Endothelial cell of umbilical vein (primary cell): Measurements from ENCODE around the gene NAPB. TPM values are rescaled to one million over a fixed set of nuclear protein-coding genes. Genes with fewer than 3 reads are reported as not detected.

Source experiments
- BruUV-seq: library from RNA; stranded (reverse); fragments of 400-500 nt; replicated peaks from 2 replicates; lab custom pipeline; 2021; lab: Mats Ljungman, UMichigan
- CTCF ChIA-PET: fragments of 300-600, 350-600 bp; sonication (Branson Sonifier 250); formaldehyde crosslinking; loops from one replicate; lab custom pipeline; 2021; ENCODE audit warnings: antibody characterized with exemption, inconsistent platforms; lab: Charles Lee
- POLR2A ChIA-PET: fragments of 300-600, 350-600 bp; sonication (Branson Sonifier 250); formaldehyde crosslinking; loops from one replicate; lab custom pipeline; 2021; ENCODE audit warnings: antibody characterized with exemption, inconsistent platforms; lab: Charles Lee
- DNase-seq: peaks from one replicate; pipeline ENCODE4 v3.0.0-alpha.2; 2011; ENCODE audit warnings: low read depth, low spot score
- FAIRE-seq: peaks from 2 replicates; lab custom pipeline; 2011; peaks lifted over from hg19 to GRCh38; lab: Jason Lieb, UNC
- H2AFZ ChIP-seq: 2 replicates; pipeline ENCODE4 v1.6.0; 2012; ENCODE audit warnings: low read depth, low read length, control low read depth, inconsistent platforms
- H3K27ac ChIP-seq: 2 replicates; pipeline ENCODE4 v1.5.1; 2011; ENCODE audit warnings: low read depth, mild to moderate bottlenecking, control low read depth, low read length, moderate library complexity; ENCODE audit not compliant: insufficient read depth
- H3K27me3 ChIP-seq, 2 experiments: 2 replicates each; pipeline versions ENCODE4 v1.6.0 to v1.6.1; 2011; ENCODE audit warnings: low read length in 2 of 2, mixed read lengths in 1 of 2; ENCODE audit not compliant: control insufficient read depth in 2 of 2, insufficient read depth in 2 of 2
- H3K36me3 ChIP-seq, 2 experiments: 2 replicates in 1 of 2; 3 replicates in 1 of 2; pipeline ENCODE4 v1.5.1; 2011; ENCODE audit warnings: low read length in 2 of 2, mild to moderate bottlenecking in 1 of 2, moderate library complexity in 1 of 2; ENCODE audit not compliant: control insufficient read depth in 2 of 2, insufficient read depth in 2 of 2; ENCODE audit errors: extremely low read depth in 1 of 2
- H3K4me1 ChIP-seq: 3 replicates; pipeline ENCODE4 v1.5.1; 2011; ENCODE audit warnings: mild to moderate bottlenecking, low read length; ENCODE audit not compliant: control insufficient read depth, insufficient read depth; ENCODE audit errors: extremely low read depth
- H3K4me2 ChIP-seq: 2 replicates; pipeline ENCODE4 v1.6.1; 2011; ENCODE audit warnings: low read length, control low read depth, mixed read lengths; ENCODE audit not compliant: insufficient read depth
- H3K4me3 ChIP-seq, 3 experiments: fragments of 200-600 bp in 1 of 3; sonication (generic), shearing (Covaris generic) in 1 of 3; replicated peaks in 1 of 3; 2 replicates each; pipeline ENCODE4 v1.5.1; 2011 to 2016; ENCODE audit warnings: control low read depth in 3 of 3, low read length in 3 of 3, mild to moderate bottlenecking in 2 of 3, inconsistent platforms in 1 of 3, low read depth in 1 of 3, moderate library complexity in 1 of 3; ENCODE audit not compliant: insufficient read depth in 1 of 3
- H3K79me2 ChIP-seq: 2 replicates; pipeline ENCODE4 v1.6.0; 2012; ENCODE audit warnings: low read length, inconsistent platforms; ENCODE audit not compliant: control insufficient read depth, insufficient read depth
- H3K9ac ChIP-seq: replicated peaks from 2 replicates; pipeline ENCODE3; 2011; ENCODE audit warnings: low read length, control low read depth; ENCODE audit not compliant: insufficient read depth; ENCODE audit errors: extremely low read depth
- H3K9me1 ChIP-seq: replicated peaks from 3 replicates; pipeline ENCODE4 v1.6.0; 2011; ENCODE audit warnings: mild to moderate bottlenecking, low read length; ENCODE audit not compliant: control insufficient read depth, insufficient read depth; ENCODE audit errors: extremely low read depth
- H3K9me3 ChIP-seq: replicated peaks from 2 replicates; pipeline ENCODE4 v1.5.1; 2012; ENCODE audit warnings: low read length, inconsistent platforms; ENCODE audit not compliant: control insufficient read depth, insufficient read depth
- H4K20me1 ChIP-seq: replicated peaks from 2 replicates; pipeline ENCODE3; 2011; ENCODE audit warnings: mild to moderate bottlenecking, low read length; ENCODE audit not compliant: control insufficient read depth, insufficient read depth; ENCODE audit errors: extremely low read depth
- CTCF ChIP-seq, 2 donors: IDR thresholded peaks; 1 replicate in 1 of 2; 2 replicates in 1 of 2; pipeline ENCODE4 v1.5.1; 2011; ENCODE audit warnings: low read length in 2 of 2, mild to moderate bottlenecking in 2 of 2, moderate library complexity in 2 of 2, control low read depth in 1 of 2, inconsistent platforms in 1 of 2, low read depth in 1 of 2; ENCODE audit not compliant: insufficient read depth in 1 of 2; ENCODE audit errors: extremely low read depth in 1 of 2
- EZH2 ChIP-seq: IDR thresholded peaks from 2 replicates; pipeline ENCODE4 v1.6.1; 2012; ENCODE audit warnings: borderline replicate concordance, low read depth, mild to moderate bottlenecking, moderate library complexity, low read length, inconsistent platforms; ENCODE audit not compliant: severe bottlenecking
- FOS ChIP-seq: IDR thresholded peaks from 2 replicates; pipeline ENCODE4 v1.6.1; 2011; ENCODE audit warnings: mild to moderate bottlenecking, low read length, moderate library complexity, borderline replicate concordance; ENCODE audit not compliant: insufficient read depth
- GATA2 ChIP-seq: IDR thresholded peaks from 2 replicates; pipeline ENCODE4 v1.7.0; 2011; ENCODE audit warnings: low read depth, mild to moderate bottlenecking, moderate library complexity, mixed read lengths, low read length; ENCODE audit not compliant: insufficient read length, insufficient read depth
- JUN ChIP-seq: IDR thresholded peaks from 2 replicates; pipeline ENCODE4 v1.6.1; 2011; ENCODE audit warnings: borderline replicate concordance, low read depth; ENCODE audit not compliant: insufficient read length, insufficient read depth
- MAX ChIP-seq: IDR thresholded peaks from 2 replicates; pipeline ENCODE4 v1.6.1; 2011; ENCODE audit not compliant: insufficient read depth, insufficient read length
- MYC ChIP-seq: IDR thresholded peaks from one replicate; pipeline ENCODE4 v1.6.1; 2011; ENCODE audit warnings: mild to moderate bottlenecking, low read depth, low read length
- POLR2A ChIP-seq: IDR thresholded peaks from 2 replicates; pipeline ENCODE4 v1.6.1; 2012; ENCODE audit warnings: low read depth, mild to moderate bottlenecking, control low read depth, low read length
- POLR2AphosphoS5 ChIP-seq: IDR thresholded peaks from 2 replicates; pipeline ENCODE4 v1.6.1; 2012; ENCODE audit warnings: low read depth, mild to moderate bottlenecking, control low read depth, low read length, moderate library complexity; ENCODE audit not compliant: insufficient read depth
- dilution Hi-C: fragments of 300-500 bp; cut with MboI; formaldehyde crosslinking; loops from one replicate; pipeline ENCODE4 v1.15.0; 2019; ENCODE audit warnings: low sequenced_read_pairs; ENCODE audit not compliant: extremely low pct_ligation_motif_present
- intact Hi-C: fragments of 100-400 bp; cut with micrococcal nuclease; formaldehyde crosslinking; loops from one replicate; pipeline ENCODE4 v1.10.0; 2022
- polyA plus RNA-seq, 4 experiments: library from polyadenylated mRNA; depleted of rRNA in 3 of 4; stranded (reverse) in 3 of 4; unstranded in 1 of 4; fragments of >200 nt; gene quantifications; 2 replicates each; pipeline versions ENCODE4 v1.2.1 to v1.2.3, GENCODE V29; 2011 to 2012; ENCODE audit warnings: missing spikeins in 1 of 4
- total RNA-seq: library from RNA; stranded (reverse); gene quantifications from 2 replicates; pipeline ENCODE4 v1.2.3, GENCODE V29; 2021

Gene NAPB
- total and polyA plus RNA-seq, 2 donors (not counting 3 experiments of a cell fraction or from before 2014, with no cell fraction given) = 4.7 to 10.1 TPM

GRCh38 chr20:23419995-23420901 lies 1.0 kb downstream of the NAPB start:
- CTCF ChIA-PET = interaction anchor here (0.9 to 4.8 kb wide), 8 partner anchors 10 to 75 kb away, joined by 3 to 31 read pairs (median 10); partner anchors contain the start of gene NXT1
- TF ChIP-seq GATA2 (no peak), MAX (no peak), FOS (no peak), CTCF (IDR thresholded peaks at IDR 0.05; ENCODE audit: extremely low read depth in 1 of 2, insufficient read depth in 1 of 2, low read depth in 1 of 2, low read length in 2 of 2) (no peak), MYC (no peak), POLR2A (no peak), JUN (no peak), EZH2 (no peak), POLR2AphosphoS5 (no peak)
- peak; percentile 76 for FAIRE-seq
- peak overlapping the region; percentile 48 for H3K9ac ChIP-seq
- POLR2A ChIA-PET = interaction anchor here (0.7 to 1.2 kb wide), 3 partner anchors 62 to 1775 kb away, joined by 3 to 12 read pairs (median 5); partner anchors contain the start of gene NXT1
- peaks cover 1 to 6% of the 10 kb centered on the region in 2 experiments for H3K27me3 ChIP-seq
- peaks cover 50% of the 10 kb centered on the region for H3K79me2 ChIP-seq
- H3K9me1 ChIP-seq = no peaks in the 10 kb centered on the region
- peak overlapping the region; percentile 41 for H2AFZ ChIP-seq
- no peaks in the 10 kb centered on the region for H4K20me1 ChIP-seq
- no TSS peak for BruUV-seq
- peak overlapping the region; percentile 22 for H3K27ac ChIP-seq
- H3K9me3 ChIP-seq = no peaks in the 10 kb centered on the region
- dilution Hi-C loops (no loop called here), intact Hi-C loops (loop anchor here (5.0 to 10.0 kb wide), 3 partner anchors 273 to 735 kb away; no protein-coding TSS in a partner anchor)
- H3K4me2 ChIP-seq = peak overlapping the region; percentile 97
- H3K36me3 ChIP-seq = no peaks in the 10 kb centered on the region
- peak overlapping the region; percentile 86 to 90 (median 88) for H3K4me3 ChIP-seq
- peaks cover 8% of the 10 kb centered on the region for H3K4me1 ChIP-seq
- DNase-seq = peak; percentile 55
